GM21515 (cell line): ENCODE measurements around the gene BAK1.
"Not testable (repeated sequence)": the region's sequence is repeated elsewhere in the genome, so short reads cannot be mapped to it uniquely, and the experiment has no call there.

Experiments
- ATAC-seq: cut with Tn5 transposase; IDR thresholded peaks from one replicate; pipeline ENCODE4 v1.9.1; 2021; ENCODE audit not compliant: unreplicated experiment

Gene BAK1

DNA sequence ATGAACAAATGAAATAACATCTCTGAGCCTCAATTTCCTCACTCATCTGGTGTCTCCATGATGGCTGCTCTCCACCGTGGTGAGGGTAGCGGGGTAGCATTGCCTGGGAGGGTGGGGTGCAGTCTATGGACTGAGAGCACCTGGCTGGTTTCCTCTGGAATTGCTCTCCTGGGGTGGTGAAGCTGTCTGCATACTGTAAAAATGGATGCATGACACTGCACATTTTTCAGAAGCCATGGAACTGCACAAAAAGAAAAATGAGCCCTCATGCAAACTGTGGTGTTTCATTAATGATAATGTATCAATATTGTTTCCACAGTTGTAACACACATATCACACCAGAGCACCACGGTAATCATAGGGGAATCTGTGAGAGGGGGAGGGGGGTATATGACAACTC, 28.9 kb upstream of the BAK1 start:
- ATAC-seq: no peak

DNA sequence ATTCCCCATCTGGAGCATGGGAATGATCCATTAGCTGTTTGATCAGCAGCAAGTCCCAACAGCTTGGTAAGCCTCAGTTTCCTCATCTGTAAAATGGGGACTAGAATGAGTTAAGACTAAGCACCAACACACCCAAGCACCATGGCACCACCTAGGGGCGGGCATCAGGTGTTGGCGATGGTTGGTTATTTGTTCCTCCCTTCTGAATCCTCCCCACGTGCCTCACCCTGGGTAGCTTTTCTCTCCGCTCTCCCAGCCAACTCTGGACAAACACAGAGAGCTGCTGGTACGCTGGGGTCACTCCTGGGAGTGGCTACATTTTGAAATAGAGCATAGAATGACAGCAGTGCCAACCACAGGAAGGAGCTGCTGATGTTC, 27.7 kb upstream of the BAK1 start:
- no peak for ATAC-seq

DNA sequence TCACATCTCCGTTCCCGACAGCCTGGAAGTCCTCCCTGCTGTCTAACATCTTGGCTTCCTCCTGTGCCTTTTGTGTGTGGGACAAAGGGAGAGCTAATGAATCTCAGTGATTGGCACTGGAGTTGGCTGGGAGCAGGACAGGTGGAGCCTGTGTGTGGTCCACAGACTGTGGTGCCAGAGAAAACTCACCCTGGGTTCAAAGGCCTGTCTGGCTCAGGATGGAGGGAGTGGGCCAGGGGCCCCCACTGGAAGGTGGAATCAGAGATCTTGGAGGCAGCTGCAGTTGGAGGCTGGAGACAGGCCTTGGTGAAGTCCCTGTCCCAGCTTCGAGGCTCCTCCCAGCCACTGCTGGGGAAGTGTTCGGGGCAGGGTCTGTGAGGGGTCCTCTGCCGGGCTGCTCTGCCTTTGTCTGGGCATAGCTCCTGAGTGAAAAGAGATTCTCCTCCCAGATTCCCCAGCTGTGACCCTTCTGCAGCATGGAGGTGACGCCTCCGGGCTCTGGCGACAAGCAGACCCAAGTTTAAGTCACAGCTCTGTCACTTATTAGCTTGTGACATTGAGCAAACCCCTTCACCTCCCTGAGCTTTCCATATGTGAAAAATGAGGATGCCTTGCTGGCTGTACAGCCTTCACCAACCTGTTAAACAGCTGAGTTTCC, 27.2 kb upstream of the BAK1 start:
- ATAC-seq: no peak

DNA sequence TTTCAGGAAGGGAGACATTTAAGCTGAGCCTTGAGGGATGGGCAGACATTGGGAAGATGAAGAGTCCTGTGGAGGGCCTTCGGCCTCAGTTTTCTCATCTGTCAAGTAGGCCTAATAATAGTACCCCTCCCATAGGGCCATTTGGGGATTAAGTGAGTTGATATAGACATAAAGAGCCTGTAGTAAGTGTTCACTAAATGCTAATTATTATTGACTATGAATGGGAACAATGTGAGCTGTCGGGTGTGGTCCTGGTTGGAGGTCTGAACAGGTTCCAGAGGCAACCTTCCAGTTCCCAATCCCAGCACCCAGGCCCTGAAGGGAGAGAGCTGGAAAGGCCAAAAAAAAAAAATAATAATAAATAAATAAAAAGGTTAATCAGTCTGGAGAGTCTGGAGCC, 26.6 kb upstream of the BAK1 start:
- ATAC-seq: no peak

DNA sequence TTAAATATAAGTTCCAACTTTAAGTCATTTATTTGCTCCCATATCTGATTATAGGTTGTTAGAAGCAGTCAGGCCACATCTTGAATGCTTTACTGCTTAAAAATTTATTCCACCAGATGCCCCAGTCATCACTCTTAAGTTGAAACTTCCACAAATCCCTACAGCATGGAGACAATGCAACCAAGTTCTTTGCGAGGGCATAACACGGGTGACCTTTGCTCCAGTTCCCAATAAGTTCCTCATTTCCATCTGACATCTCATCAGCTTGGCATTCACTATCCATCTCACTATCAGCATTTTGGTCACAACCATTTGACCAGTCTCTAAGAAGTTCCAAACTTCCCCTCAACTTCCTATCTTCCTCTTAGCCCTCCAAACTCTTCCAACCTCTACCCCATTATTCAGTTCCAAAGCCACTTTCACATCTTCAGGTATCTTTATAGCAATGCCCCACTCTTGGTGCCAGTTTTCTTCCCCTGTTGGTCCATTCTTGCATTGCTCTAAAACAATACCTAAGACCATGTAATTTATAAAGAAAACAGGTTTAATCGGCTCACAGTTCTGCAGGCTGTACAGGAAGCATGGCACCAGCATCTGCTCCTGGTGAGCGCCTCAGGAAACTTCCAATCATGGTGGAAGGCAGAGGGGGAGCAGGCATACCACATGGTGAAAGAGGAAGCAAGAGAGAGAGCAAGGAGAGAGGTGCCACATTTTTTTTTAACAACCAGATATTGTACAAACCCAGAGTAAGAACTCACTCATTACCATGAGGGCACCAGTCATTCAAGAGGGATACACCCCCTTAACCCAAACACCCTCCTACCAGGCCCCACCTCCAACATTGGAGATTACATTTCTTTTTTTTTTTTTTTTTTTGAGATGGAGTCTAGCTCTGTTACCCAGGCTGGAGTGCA, 25.1 kb upstream of the BAK1 start:
- ATAC-seq: no peak

DNA sequence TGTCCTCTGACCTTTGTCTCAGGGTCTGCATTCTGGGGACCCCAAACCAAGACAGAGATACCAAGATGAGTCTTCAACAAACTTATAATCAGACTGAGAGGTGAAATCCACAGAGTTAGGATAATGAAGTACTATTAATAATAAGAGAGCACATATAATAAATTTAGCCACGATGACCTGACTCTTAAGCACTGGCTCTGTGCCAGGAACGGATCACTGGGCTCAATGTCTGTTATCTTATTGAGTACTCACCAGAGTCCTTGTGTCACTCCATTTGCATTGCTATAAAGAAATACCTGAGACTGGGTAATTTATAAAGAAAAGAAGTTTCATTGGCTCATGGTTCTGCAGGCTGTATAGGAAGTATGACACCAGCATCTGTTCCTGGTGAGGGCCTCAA, 22.1 kb upstream of the BAK1 start:
- no peak for ATAC-seq

DNA sequence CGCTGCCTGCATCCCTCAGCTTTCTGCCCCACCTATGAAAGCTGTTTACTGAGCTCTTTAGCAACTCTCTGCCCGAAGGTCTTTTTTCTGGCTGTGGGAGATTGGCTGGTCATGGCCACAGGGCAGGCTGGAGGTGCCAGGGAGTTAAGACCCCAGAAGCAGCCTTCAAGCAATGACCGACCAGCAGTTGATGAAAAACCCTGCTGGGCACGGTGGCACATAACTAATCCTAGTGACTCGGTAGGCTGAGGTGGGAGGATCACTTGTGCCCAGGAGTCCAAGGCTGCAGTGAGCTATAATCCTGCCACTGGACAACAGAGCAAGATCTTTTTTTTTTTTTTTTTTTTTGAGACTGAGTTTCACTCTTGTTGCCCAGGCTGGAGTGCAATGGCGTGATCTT, 20.7 kb upstream of the BAK1 start:
- ATAC-seq: no peak

DNA sequence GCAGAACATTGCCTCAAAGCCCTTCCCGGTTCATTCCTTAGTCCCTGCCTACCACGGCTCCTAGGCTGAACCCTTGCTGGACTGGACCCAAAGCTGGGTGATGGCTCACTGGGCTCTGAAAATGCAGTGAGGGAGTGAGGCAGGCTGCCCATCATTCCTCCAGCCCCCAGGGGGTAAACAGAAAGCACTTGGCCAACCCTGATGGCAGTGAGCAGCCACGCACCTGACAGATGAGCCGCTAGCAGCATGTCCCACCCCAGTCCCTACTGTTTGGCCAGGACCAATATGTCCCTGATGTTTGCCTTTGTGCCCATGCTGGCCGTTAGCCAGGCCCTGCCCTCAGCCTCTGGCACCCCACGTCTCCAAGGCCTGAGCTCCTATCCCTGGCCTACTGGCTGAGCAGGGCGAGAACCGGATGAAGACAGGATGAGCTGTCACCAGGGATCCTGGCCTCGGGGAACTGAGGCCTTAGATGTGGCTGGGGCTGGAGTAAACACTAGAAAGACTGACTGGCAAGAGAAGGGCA, 19.4 kb upstream of the BAK1 start:
- no peak for ATAC-seq

DNA sequence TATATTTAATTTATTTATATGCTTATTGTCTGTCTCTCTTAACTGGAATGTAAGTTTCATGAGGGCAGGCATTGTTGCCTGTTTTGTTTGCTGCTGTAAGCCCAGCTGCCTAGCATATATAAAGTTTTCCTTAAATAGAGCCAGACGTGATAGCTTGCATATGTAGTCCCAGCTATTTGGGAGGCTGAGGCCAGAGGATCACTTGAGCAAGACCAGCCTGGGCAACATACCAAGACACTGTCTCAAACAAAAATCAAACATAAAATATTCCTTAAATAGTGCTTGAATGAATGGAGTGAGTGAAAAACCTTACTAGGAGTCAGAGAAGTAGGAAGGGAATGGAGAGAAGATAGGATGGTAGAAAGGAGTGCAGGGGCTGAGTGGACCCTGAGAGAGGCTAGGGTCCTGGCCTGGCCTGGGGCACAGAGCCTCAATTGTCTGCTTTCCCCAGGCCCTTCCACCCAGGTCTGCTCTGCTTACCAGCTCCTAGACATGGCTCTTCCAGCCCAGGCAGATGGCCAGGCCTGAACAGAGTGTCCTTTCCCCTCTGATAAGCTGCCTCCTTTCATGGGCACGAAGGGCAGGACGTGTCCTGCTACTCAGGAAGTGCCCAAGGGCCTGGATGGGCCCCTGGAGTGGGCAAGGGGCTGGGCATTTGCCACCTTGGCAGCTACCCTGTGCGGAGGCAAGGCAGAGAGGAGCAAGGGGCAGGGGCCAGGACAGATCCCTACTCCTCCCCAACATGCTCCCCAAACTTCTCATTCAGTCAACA, 17.7 kb upstream of the BAK1 start:
- no peak for ATAC-seq

DNA sequence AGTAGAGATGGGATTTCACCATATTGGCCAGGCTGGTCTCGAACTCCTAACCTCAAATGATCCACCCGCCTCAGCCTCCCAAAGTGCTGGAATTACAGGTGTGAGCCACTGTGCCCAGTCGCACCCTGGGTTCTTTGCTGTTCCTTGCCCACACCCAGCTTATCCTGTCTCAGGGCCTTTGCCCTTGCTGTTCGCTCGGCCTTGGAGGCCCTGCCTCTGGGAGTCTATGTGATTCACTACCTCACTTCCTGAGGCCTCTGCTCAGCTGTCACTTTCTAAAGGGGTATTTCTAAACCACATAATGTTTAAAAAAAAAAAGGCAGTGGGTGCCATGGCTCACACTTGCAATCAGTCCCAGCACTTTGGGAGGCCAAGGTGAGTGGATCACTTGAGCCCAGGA, 16.8 kb upstream of the BAK1 start:
- not testable (repeated sequence) for ATAC-seq

DNA sequence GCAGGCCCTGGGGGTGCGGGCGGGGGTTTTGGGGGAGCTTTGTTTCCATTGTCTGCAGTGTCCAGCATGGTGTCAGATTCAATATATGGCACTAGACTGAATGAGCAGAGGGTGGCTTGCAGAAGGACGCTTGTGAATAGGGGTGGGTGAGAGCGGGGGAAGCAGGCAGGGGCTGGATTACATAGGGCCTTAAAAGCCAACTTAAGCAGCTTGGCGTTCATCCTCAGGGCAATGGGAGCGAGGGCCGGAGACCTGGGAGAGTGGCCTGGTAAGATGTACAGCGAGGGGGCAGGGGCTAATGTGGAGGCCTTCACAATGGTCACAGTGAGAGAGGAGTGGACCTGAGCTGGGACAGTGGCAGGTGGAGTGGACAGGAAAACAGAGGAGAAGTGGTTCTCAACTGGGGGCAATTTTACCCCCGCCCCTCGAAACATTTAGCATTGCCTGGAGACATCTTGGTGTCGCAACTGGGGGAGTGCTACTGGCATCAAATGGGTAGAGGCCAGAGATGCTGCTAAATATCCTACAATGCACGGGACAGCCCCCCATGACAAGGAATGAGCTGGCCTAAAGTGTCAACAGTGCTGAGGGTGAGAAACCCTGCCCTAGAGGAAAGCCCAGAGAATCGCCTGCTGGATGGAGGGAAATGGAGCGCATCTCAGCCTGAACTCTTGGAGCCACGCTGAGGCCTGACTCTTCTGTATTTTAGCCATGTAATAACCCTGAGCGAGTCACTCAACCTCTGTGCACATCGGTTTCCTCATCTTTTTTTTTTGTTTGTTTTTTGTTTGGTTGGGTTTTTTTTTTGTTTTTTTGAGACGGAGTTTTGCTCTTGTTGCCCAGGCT, 15.1 kb upstream of the BAK1 start:
- ATAC-seq: no peak

DNA sequence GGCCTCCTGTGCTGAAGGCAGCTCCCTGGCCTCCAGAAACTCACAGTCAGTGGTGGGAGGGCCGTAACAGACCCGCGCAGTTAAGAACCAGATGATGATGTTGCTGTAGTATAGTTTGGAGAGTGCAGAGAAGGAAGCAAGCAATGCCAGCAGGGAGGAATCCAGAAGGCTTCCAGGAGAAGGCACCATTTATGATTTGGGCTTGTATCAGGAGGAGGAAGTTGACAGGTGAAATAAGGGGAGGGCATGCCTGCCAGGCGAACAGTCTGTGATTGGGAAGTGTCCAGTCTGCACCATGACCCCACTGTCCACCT, 13.3 kb upstream of the BAK1 start:
- ATAC-seq: no peak

DNA sequence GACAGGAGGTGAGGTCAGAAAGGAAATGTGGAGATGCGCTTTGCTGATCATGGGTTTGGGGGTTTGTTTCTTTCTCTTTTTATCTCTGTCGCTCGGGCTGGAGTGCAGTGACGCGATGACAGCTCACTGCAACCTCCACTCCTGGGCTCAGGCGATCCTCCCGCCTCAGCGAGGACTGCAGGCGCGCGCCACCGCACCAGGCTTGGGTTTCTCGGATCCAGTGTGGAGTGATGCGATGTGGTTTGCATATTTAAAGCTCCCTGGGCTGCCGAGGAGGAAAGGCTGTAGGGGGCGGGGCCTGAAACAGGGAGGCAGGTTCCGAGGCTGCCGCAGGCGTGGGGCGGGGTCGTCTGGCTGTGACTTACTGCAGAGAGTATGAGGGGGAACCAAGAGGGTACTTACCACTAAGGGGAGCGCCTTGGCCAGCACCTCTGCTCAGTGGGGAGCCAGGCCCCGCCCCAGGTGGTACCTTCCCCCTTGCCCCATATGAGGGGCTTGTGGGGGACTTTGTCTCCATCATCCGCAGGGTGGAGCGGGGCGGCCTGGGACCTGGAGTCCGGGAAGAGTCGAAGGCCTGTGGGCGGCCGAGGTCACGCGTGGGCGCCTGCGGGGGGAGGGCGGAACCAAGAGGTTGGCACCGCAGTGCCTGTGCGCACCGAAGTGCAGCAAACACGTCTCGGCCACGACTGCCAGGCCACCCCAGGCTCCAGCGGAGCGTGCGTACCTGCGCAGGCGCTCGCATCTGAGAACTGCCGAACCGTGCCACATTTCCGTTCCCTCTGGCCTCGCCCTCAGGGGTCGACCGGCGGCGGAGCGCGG, 12.7 kb upstream of the BAK1 start:
- peak; percentile 43 for ATAC-seq

DNA sequence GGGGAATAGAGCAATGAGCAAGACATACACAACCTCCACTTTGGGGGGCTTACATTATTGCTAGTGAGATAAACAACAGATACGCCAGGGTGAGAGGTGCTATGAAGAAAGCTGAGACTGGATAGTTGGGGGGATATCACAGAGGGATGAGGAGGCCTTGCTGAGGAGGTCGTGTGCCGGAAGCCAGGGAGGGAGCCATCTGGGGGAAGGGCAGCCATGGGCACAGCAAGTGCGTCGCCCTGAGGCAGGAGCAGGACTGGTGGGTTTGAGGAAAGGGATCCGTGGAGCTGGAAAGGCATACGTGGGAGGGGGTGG, 12.2 kb upstream of the BAK1 start:
- no peak for ATAC-seq

DNA sequence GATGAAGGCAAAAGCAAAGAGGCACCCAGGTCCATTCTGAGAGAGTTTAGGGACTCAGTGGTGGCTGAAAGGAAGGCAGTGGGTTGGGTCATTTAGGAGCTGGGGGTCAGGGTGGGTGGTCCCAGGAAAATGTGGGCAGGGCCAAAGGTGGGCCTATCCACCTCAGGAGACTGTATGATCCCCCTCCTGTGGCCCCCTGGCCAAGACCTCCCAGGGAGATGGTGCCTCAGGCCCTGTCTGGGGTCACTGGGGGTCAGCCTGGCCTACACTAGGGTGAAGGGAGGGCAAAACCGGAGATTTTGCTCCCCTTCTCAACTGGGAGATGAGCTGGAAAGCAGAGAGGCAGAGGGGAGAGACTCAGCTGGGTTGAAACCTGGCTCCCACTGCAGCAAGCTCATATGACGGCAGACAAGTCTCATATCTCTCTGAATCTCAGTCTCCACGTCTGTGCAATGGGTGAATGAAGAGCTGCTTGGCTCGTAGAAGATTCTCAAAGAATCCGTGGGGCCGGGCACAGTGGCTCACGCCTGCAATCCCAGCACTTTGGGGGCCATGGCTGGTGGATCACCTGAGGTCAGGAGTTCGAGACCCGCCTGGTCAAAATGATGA, 11.5 kb upstream of the BAK1 start:
- ATAC-seq: no peak

DNA sequence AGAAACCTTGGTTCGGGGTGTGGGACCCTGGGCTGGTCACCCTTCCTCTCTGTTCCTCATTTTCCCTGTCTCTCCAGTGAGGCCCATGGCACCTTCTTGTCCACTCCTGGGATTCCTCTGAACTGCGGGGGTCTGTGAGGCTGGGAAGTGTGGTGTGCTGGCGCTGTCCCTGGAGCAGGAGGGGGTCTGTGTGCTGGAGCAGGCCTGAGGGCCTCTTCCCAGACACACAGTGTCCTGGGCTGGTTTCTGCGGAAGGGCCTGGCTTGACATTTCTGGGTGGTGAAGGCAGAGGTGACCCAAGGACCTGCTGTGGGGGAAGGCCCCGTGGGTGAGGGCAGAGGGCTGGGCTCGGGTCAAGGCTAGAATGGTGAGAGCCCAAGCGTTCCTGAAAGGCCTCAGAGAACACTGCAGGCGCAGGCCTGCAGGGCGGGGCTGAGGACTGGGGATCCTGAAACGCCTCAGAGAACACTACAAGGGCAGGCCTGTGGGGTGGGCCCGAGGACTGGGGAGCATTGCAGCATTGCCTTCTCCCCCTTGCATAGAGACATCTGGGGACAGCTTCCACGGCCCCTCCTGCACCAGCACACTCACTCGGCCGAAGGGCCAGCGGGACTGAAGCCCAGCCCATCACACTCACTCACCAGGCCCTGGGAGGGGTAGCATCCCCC, 10.6 kb upstream of the BAK1 start:
- ATAC-seq: no peak

DNA sequence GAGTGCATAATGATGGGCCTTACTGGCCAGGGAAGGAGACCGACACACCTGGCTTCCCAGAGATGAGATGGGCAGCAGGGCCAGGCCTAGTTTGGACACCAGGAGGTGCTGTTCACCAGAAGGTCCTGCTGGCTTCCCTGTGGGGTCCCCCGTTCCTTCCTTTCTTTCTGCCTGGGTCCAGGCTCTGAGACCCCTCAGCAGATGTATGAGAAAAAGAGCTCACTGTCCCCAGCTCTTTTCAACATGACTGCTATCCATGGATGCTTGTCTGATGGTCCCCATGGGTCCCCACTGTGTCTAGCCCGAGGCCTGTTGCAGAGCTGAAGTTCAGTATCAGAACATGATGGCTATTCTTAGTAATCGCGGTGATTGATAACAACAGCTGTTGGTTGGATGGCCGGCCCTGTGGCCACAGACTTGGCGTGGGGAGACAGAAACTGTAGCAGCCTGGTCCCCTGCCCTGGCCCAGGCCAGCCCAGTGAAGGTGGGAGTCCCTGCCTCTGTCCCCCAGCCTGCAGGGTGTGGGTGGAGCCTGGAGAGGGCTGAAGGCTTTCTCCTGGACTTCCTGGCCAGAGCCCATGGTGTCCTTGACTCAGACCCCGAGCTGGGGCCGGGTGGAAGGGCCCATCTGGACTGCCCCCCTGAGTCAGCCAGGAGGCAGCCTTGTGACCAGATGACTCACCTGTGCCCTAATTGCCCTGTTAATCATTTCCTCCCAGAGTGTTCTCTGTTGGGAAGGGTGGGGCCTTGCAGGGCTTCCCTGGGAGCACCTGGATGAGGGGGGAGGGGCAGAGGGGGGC, 9.9 kb upstream of the BAK1 start:
- no peak for ATAC-seq

DNA sequence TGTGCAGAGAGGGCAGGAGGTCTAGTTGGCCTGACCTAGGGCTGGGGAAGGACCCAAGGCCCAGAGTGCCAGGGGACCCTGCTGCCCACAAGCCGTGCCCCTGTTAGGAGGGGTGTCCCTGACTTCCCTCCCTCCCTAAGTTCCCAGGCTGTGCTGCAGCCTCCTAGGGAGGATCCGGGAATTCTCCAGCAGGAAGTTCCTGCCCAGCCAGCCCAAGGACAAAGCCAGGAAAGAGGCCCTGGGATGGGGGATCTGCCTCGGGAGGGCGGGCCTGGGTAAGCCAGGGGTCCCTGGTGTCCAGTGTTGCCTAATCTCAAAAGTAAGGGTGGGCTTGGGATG, 9.3 kb upstream of the BAK1 start:
- no peak for ATAC-seq

DNA sequence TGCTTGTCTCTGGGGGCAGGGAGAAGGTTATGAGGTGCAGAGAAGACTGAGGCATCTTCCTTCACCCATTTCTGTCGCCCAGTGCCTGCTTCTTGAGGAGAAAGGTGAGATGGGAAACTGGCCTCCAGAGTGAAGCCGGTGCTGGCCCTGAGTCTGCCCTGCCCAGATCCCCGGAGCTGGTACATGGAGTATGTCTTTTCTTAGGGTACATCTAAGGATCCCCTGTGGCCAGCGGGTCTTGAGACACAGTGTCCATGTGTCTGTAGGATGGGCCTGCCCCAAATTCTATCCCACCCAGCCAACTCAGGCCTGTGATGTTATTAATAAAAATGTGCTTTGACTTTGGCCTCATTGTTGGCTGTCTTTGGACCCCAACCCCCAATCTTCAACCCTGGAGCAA, 8.8 kb upstream of the BAK1 start:
- ATAC-seq: no peak
